ENCODE results near the gene HSF4. TPM values are rescaled to one million over a fixed set of nuclear protein-coding genes. Genes with fewer than 3 reads are reported as not detected.

Gene HSF4
- total RNA-seq, 1 donor from 2014 or later, result 5.5 TPM

- TF ChIP-seq CTCF (IDR thresholded peaks at IDR 0.05; ENCODE audit: insufficient read depth, low read length, poor library complexity, severe bottlenecking), result no peak
- peak overlapping the region; percentile 10 for H3K4me3 ChIP-seq (ENCODE audit: low read depth, low read length)
These were observed 1.2 kb upstream of the HSF4 start for GRCh38 chr16:67163164-67163998.

GRCh38 chr16:67163999-67164558, 466 bp upstream of the HSF4 start:
- no peak for TF ChIP-seq CTCF (IDR thresholded peaks at IDR 0.05; ENCODE audit: insufficient read depth, low read length, poor library complexity, severe bottlenecking)
- Histone ChIP-seq H3K27me3 (ENCODE audit: control insufficient read depth, insufficient read depth, low read length) (peaks cover 61% of the 10 kb centered on the region), H3K36me3 (ENCODE audit: control insufficient read depth, insufficient read depth, low read length) (peaks cover 1% of the 10 kb centered on the region), H3K4me3 (ENCODE audit: low read depth, low read length) (peak overlapping the region; percentile 5)
- no peak for DNase-seq (ENCODE audit: low read depth)

More at GRCh38 chr16:67163164-67163998, 1.2 kb upstream of the HSF4 start:
- Histone ChIP-seq H3K27me3 (ENCODE audit: control insufficient read depth, insufficient read depth, low read length) (peaks cover 64% of the 10 kb centered on the region), H3K36me3 (ENCODE audit: control insufficient read depth, insufficient read depth, low read length) (peaks cover 1% of the 10 kb centered on the region)
- DNase-seq (ENCODE audit: low read depth), result no peak

- no peak overlapping the region for H3K4me3 ChIP-seq (ENCODE audit: low read depth, low read length)
These were observed 855 bp downstream of the HSF4 start for GRCh38 chr16:67165121-67166078.

GRCh38 chr16:67166110-67166547, 1.6 kb downstream of the HSF4 start:
- TF ChIP-seq CTCF (IDR thresholded peaks at IDR 0.05; ENCODE audit: insufficient read depth, low read length, poor library complexity, severe bottlenecking), result no peak
- H3K36me3 ChIP-seq (ENCODE audit: control insufficient read depth, insufficient read depth, low read length), result peaks cover 1% of the 10 kb centered on the region
- peaks cover 61% of the 10 kb centered on the region for H3K27me3 ChIP-seq (ENCODE audit: control insufficient read depth, insufficient read depth, low read length)
- no peak for DNase-seq (ENCODE audit: low read depth)
- no peak overlapping the region for H3K4me3 ChIP-seq (ENCODE audit: low read depth, low read length)

More at GRCh38 chr16:67165121-67166078, 855 bp downstream of the HSF4 start:
- Histone ChIP-seq H3K36me3 (ENCODE audit: control insufficient read depth, insufficient read depth, low read length) (peaks cover 1% of the 10 kb centered on the region), H3K27me3 (ENCODE audit: control insufficient read depth, insufficient read depth, low read length) (peaks cover 61% of the 10 kb centered on the region)
- TF ChIP-seq CTCF (IDR thresholded peaks at IDR 0.05; ENCODE audit: insufficient read depth, low read length, poor library complexity, severe bottlenecking), result no peak
- no peak for DNase-seq (ENCODE audit: low read depth)

GRCh38 chr16:67166598-67167168, 2.1 kb downstream of the HSF4 start:
- Histone ChIP-seq H3K4me3 (ENCODE audit: low read depth, low read length) (no peak overlapping the region), H3K36me3 (ENCODE audit: control insufficient read depth, insufficient read depth, low read length) (peaks cover under 1% of the 10 kb centered on the region), H3K27me3 (ENCODE audit: control insufficient read depth, insufficient read depth, low read length) (peaks cover 57% of the 10 kb centered on the region)
- DNase-seq (ENCODE audit: low read depth), result no peak
- TF ChIP-seq CTCF (IDR thresholded peaks at IDR 0.05; ENCODE audit: insufficient read depth, low read length, poor library complexity, severe bottlenecking), result no peak
